RWPE2 (cell line): ENCODE results near the gene LRP1.

Source experiments
- ATAC-seq: fragments of 200-7000 bp; cut with Tn5 transposase; 3 replicates; pipeline ENCODE4 v1.9.1; 2021; ENCODE audit warnings: low read depth
- DNase-seq: peaks from one replicate; pipeline ENCODE4 v3.0.0-alpha.2; 2020; ENCODE audit warnings: low spot score
- H3K27ac ChIP-seq: fragments of 450-650 bp; 2 replicates; pipeline ENCODE4 v1.5.1; 2017; ENCODE audit warnings: mild to moderate bottlenecking; ENCODE audit not compliant: poor library complexity, severe bottlenecking
- H3K27me3 ChIP-seq: fragments of 250-450 bp; sonication (Bioruptor Pico); 2 replicates; pipeline ENCODE4 v1.5.1; 2021; ENCODE audit warnings: mild to moderate bottlenecking, moderate library complexity; ENCODE audit not compliant: insufficient read depth, poor library complexity, severe bottlenecking
- H3K36me3 ChIP-seq: fragments of 250-450 bp; sonication (Bioruptor Pico); 2 replicates; pipeline ENCODE4 v1.5.1; 2020; ENCODE audit warnings: low read depth, mild to moderate bottlenecking, moderate library complexity
- H3K4me1 ChIP-seq: fragments of 250-450 bp; sonication (Bioruptor Pico); 2 replicates; pipeline ENCODE4 v1.5.1; 2021; ENCODE audit warnings: mild to moderate bottlenecking, moderate library complexity; ENCODE audit not compliant: insufficient read depth, poor library complexity, severe bottlenecking
- H3K4me3 ChIP-seq: fragments of 250-450 bp; sonication (Bioruptor Pico); 2 replicates; pipeline ENCODE4 v1.5.1; 2021; ENCODE audit warnings: mild to moderate bottlenecking, moderate library complexity; ENCODE audit not compliant: severe bottlenecking
- H3K9me3 ChIP-seq: fragments of 250-450 bp; sonication (Bioruptor Pico); 2 replicates; pipeline ENCODE4 v1.5.1; 2021; ENCODE audit warnings: mild to moderate bottlenecking, moderate library complexity; ENCODE audit not compliant: severe bottlenecking
- TF ChIP-seq, protein P1 (sequence below): fragments of 450-650 bp; IDR thresholded peaks from one replicate; pipeline ENCODE4 v1.5.1; 2017; ENCODE audit warnings: mild to moderate bottlenecking, moderate library complexity; ENCODE audit not compliant: poor library complexity, severe bottlenecking

Gene LRP1

DNA sequence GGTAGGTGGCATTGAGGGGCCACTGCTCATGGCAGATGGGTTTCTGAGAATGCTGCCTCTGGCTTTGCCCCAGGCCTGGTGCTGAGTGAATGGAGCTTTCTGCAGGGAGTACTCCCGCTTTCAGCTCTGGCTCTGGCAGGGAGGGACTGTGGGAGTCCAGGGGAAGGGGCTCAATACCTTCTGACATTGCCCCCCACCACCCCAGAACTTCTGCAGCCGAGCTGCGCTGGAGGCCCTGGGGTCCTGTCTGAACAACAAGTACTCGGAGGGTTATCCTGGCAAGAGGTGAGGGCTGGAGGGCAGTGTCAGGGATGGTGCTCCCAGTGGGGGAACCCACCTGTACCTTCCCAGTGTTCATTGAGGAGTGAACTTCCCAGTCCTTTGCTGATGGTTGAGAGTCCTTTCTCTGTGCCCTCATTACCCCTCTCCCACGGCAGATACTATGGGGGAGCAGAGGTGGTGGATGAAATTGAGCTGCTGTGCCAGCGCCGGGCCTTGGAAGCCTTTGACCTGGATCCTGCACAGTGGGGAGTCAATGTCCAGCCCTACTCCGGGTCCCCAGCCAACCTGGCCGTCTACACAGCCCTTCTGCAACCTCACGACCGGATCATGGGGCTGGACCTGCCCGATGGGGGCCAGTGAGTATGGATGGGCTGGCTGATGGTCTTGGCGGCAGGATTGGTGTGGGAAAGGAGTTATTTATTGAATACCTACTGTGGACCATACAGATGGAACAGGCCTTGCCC, 103.2 kb downstream of the LRP1 start:
- Histone ChIP-seq H3K27me3 (no peaks in the 10 kb centered on the region), H3K4me1 (no peaks in the 10 kb centered on the region), H3K27ac (peak overlapping the region; percentile 52), H3K4me3 (peak overlapping the region; percentile 78), H3K36me3 (peaks cover 50% of the 10 kb centered on the region), H3K9me3 (no peaks in the 10 kb centered on the region)
- DNase-seq: peak; percentile 34
- TF ChIP-seq, protein P1, sequence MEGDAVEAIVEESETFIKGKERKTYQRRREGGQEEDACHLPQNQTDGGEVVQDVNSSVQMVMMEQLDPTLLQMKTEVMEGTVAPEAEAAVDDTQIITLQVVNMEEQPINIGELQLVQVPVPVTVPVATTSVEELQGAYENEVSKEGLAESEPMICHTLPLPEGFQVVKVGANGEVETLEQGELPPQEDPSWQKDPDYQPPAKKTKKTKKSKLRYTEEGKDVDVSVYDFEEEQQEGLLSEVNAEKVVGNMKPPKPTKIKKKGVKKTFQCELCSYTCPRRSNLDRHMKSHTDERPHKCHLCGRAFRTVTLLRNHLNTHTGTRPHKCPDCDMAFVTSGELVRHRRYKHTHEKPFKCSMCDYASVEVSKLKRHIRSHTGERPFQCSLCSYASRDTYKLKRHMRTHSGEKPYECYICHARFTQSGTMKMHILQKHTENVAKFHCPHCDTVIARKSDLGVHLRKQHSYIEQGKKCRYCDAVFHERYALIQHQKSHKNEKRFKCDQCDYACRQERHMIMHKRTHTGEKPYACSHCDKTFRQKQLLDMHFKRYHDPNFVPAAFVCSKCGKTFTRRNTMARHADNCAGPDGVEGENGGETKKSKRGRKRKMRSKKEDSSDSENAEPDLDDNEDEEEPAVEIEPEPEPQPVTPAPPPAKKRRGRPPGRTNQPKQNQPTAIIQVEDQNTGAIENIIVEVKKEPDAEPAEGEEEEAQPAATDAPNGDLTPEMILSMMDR: no peak
- ATAC-seq: no peak

DNA sequence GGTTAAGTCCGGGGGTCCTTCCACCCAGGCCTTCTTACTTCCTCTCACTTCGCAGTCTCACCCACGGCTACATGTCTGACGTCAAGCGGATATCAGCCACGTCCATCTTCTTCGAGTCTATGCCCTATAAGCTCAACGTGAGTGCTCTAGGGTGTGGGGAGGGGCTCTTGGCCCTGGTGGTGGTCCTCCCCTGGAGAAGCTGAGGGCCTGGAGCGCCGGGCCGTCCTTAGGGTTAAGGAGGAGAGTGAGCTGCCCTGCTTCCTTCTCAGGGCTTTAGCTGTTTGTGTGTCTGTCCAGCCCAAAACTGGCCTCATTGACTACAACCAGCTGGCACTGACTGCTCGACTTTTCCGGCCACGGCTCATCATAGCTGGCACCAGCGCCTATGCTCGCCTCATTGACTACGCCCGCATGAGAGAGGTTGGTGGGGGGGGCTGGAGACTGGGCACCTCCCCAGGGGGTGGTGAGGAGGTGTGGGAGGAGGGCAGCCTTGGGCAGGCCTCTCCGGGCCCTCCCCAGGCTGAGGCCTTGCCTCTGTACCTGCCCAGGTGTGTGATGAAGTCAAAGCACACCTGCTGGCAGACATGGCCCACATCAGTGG, 104.0 kb downstream of the LRP1 start:
- Histone ChIP-seq H3K9me3 (no peaks in the 10 kb centered on the region), H3K4me1 (no peaks in the 10 kb centered on the region), H3K27me3 (no peaks in the 10 kb centered on the region), H3K36me3 (peaks cover 50% of the 10 kb centered on the region), H3K4me3 (no peak overlapping the region), H3K27ac (no peak overlapping the region)
- TF ChIP-seq, protein P1: no peak
- ATAC-seq: no peak
- peak; percentile 24 for DNase-seq

DNA sequence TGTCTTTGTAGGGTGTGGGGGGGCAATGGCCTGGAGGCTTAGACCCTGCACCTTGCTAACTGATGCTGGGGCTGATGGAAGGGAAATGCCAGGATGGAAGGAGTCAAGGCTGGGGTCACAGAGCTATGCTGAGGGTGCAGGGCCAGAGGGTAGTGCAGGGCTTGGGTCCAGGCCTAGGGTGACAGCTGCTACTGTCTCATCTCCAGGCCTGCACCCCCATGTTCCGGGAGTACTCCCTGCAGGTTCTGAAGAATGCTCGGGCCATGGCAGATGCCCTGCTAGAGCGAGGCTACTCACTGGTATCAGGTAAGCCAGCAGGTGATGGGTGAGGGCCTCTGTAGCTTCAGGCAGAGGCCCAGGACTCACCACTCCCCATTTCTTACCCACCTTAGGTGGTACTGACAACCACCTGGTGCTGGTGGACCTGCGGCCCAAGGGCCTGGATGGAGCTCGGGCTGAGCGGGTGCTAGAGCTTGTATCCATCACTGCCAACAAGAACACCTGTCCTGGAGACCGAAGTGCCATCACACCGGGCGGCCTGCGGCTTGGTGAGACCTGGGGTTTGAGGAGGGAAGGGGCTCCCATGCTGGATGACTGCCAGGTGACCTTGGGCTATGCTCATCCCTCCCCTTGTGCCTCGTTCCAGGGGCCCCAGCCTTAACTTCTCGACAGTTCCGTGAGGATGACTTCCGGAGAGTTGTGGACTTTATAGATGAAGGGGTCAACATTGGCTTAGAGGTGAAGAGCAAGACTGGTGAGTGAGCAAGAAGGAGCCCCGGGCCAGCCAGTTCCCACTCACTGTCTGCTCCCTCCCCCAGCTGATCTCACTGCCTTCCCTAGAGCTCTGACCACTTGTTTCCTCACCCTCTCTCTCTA, 105.3 kb downstream of the LRP1 start:
- Histone ChIP-seq H3K9me3 (no peaks in the 10 kb centered on the region), H3K36me3 (peaks cover 50% of the 10 kb centered on the region), H3K27ac (no peak overlapping the region), H3K4me3 (no peak overlapping the region), H3K27me3 (peaks cover 3% of the 10 kb centered on the region), H3K4me1 (no peaks in the 10 kb centered on the region)
- peak; percentile 60 for DNase-seq
- ATAC-seq: no peak
- TF ChIP-seq, protein P1: no peak

DNA sequence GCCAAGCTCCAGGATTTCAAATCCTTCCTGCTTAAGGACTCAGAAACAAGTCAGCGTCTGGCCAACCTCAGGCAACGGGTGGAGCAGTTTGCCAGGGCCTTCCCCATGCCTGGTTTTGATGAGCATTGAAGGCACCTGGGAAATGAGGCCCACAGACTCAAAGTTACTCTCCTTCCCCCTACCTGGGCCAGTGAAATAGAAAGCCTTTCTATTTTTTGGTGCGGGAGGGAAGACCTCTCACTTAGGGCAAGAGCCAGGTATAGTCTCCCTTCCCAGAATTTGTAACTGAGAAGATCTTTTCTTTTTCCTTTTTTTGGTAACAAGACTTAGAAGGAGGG, 105.9 kb downstream of the LRP1 start:
- peaks cover 50% of the 10 kb centered on the region for H3K36me3 ChIP-seq
- DNase-seq: no peak
- TF ChIP-seq, protein P1: no peak
- no peak overlapping the region for H3K4me3 ChIP-seq
- no peak for ATAC-seq
- H3K27me3 ChIP-seq: peaks cover 6% of the 10 kb centered on the region
- no peaks in the 10 kb centered on the region for H3K4me1 ChIP-seq
- no peaks in the 10 kb centered on the region for H3K9me3 ChIP-seq
- no peak overlapping the region for H3K27ac ChIP-seq
